SK-N-SH (cell line): ENCODE results near the gene SLC15A2. TPM values are rescaled to one million over a fixed set of nuclear protein-coding genes. Genes with fewer than 3 reads are reported as not detected.

ENCODE experiments used
- CTCF ChIA-PET: fragments of 300-600, 350-600 bp; formaldehyde crosslinking; extraction: SDS; loops from one replicate; lab custom pipeline; 2021; lab: Yijun Ruan, JAX
- POLR2A ChIA-PET: fragments of 350-600 bp; sonication (Branson Sonifier 250); formaldehyde crosslinking; extraction: SDS; loops from one replicate; lab custom pipeline; 2020; ENCODE audit warnings: antibody characterized with exemption, inconsistent platforms; lab: Yijun Ruan, JAX
- DNase-seq: peaks from one replicate; pipeline ENCODE4 v3.0.0; 2012
- H2AFZ ChIP-seq: fragments of 200-600 bp; sonication (generic); 2 replicates; pipeline ENCODE4 v1.8.1; 2016; ENCODE audit warnings: antibody characterized with exemption, mild to moderate bottlenecking, low read depth
- H3F3A ChIP-seq: fragments of 200-600 bp; sonication (generic); replicated peaks from 2 replicates; pipeline ENCODE3; 2016; ENCODE audit warnings: antibody characterized with exemption, mild to moderate bottlenecking; ENCODE audit not compliant: insufficient read depth
- H3K27ac ChIP-seq, 2 experiments: fragments of 200-500 bp in 1 of 2; fragments of 200-600 bp in 1 of 2; sonication (Bioruptor generic) in 1 of 2; sonication (generic), shearing (Covaris generic) in 1 of 2; 2 replicates each; pipeline versions ENCODE4 v1.5.1 to v1.6.1; 2014 to 2016; ENCODE audit warnings: low read depth in 2 of 2, inconsistent platforms in 1 of 2, low read length in 1 of 2, mild to moderate bottlenecking in 1 of 2, mixed read lengths in 1 of 2
- H3K27me3 ChIP-seq: fragments of 200-600 bp; sonication (generic), shearing (Covaris generic); 2 replicates; pipeline ENCODE4 v1.6.1; 2016; ENCODE audit warnings: mixed run types; ENCODE audit not compliant: insufficient read depth
- H3K36me3 ChIP-seq, 2 experiments: fragments of 200-500 bp in 1 of 2; fragments of 200-600 bp in 1 of 2; sonication (Bioruptor generic) in 1 of 2; sonication (generic) in 1 of 2; replicated peaks in 1 of 2; 2 replicates each; pipeline versions ENCODE3 to v1.5.1; 2014 to 2016; ENCODE audit warnings: low read length in 1 of 2, mild to moderate bottlenecking in 1 of 2; ENCODE audit not compliant: insufficient read depth in 2 of 2, control insufficient read depth in 1 of 2
- H3K4me1 ChIP-seq, 2 experiments: fragments of 200-500 bp in 1 of 2; fragments of 200-600 bp in 1 of 2; sonication (Bioruptor generic) in 1 of 2; sonication (generic), shearing (Covaris generic) in 1 of 2; 2 replicates each; pipeline versions ENCODE4 v1.5.1 to v1.6.1; 2014 to 2016; ENCODE audit warnings: low read depth in 1 of 2, low read length in 1 of 2, mixed run types in 1 of 2; ENCODE audit not compliant: insufficient read depth in 2 of 2, control insufficient read depth in 1 of 2
- H3K4me2 ChIP-seq: fragments of 200-600 bp; sonication (generic), shearing (Covaris generic); 2 replicates; pipeline ENCODE4 v1.6.1; 2017; ENCODE audit warnings: mixed run types
- H3K4me3 ChIP-seq, 2 experiments: fragments of 200-500 bp in 1 of 2; fragments of 200-600 bp in 1 of 2; sonication (Bioruptor generic) in 1 of 2; sonication (generic), shearing (Covaris generic) in 1 of 2; 2 replicates each; pipeline versions ENCODE4 v1.5.1 to v1.8.1; 2014 to 2016; ENCODE audit warnings: low read depth in 2 of 2, inconsistent platforms in 1 of 2, low read length in 1 of 2, mild to moderate bottlenecking in 1 of 2, mixed read lengths in 1 of 2, moderate library complexity in 1 of 2
- H3K79me2 ChIP-seq: fragments of 200-600 bp; sonication (generic); 2 replicates; pipeline ENCODE4 v1.8.1; 2017; ENCODE audit warnings: mild to moderate bottlenecking; ENCODE audit not compliant: insufficient read depth
- H3K9ac ChIP-seq: fragments of 200-600 bp; sonication (generic); 2 replicates; pipeline ENCODE4 v1.6.1; 2017; ENCODE audit warnings: mixed run types
- H3K9me2 ChIP-seq: fragments of 200-600 bp; sonication (generic); 2 replicates; pipeline ENCODE4 v1.6.1; 2017; ENCODE audit warnings: mixed run types
- H3K9me3 ChIP-seq: fragments of 200-600 bp; sonication (generic); 2 replicates; pipeline ENCODE4 v1.6.1; 2017; ENCODE audit warnings: mixed run types, mild to moderate bottlenecking, moderate library complexity
- H4K20me1 ChIP-seq: fragments of 200-600 bp; sonication (generic); 2 replicates; pipeline ENCODE4 v1.6.1; 2017; ENCODE audit warnings: mild to moderate bottlenecking, mixed run types; ENCODE audit not compliant: insufficient read depth
- CHD2 ChIP-seq: fragments of 150-350 bp; IDR thresholded peaks from 2 replicates; pipeline ENCODE4 v1.6.1; 2018; ENCODE audit warnings: low read length; ENCODE audit not compliant: partially characterized antibody
- EP300 ChIP-seq, 2 experiments: IDR thresholded peaks; 2 replicates each; pipeline versions ENCODE4 v1.4.0 to v1.6.1; 2012; ENCODE audit warnings: borderline replicate concordance in 1 of 2, low read depth in 1 of 2, low read length in 1 of 2
- FOSL2 ChIP-seq: IDR thresholded peaks from 2 replicates; pipeline ENCODE4 v1.4.0; 2012; ENCODE audit warnings: low read depth, mild to moderate bottlenecking, moderate library complexity, borderline replicate concordance
- FOXM1 ChIP-seq: IDR thresholded peaks from 2 replicates; pipeline ENCODE4 v1.4.0; 2012; ENCODE audit warnings: low read depth, mild to moderate bottlenecking
- GATA2 ChIP-seq: sonication (generic); formaldehyde crosslinking; IDR thresholded peaks from 2 replicates; pipeline ENCODE4 v1.5.0; 2020; ENCODE audit warnings: mild to moderate bottlenecking, missing genetic modification reagents
- MEF2A ChIP-seq: IDR thresholded peaks from 2 replicates; pipeline ENCODE4 v1.4.0; 2012; ENCODE audit warnings: low read depth, borderline replicate concordance
- MXI1 ChIP-seq: IDR thresholded peaks from 2 replicates; pipeline ENCODE4 v1.6.1; 2012; ENCODE audit warnings: mild to moderate bottlenecking, low read depth, low read length, improper control_type of control experiment
- NRF1 ChIP-seq: IDR thresholded peaks from 2 replicates; pipeline ENCODE4 v1.6.1; 2012; ENCODE audit warnings: low read depth, mild to moderate bottlenecking, low read length
- POLR2AphosphoS5 ChIP-seq: IDR thresholded peaks from 2 replicates; pipeline ENCODE4 v1.6.1; 2012; ENCODE audit warnings: low read depth, low read length
- RAD21 ChIP-seq: IDR thresholded peaks from 2 replicates; pipeline ENCODE4 v1.6.1; 2012; ENCODE audit warnings: mild to moderate bottlenecking, low read length
- RFX5 ChIP-seq: IDR thresholded peaks from 2 replicates; pipeline ENCODE4 v1.6.1; 2012; ENCODE audit warnings: mild to moderate bottlenecking, improper control_type of control experiment, low read length
- RXRA ChIP-seq: IDR thresholded peaks from 2 replicates; pipeline ENCODE4 v1.4.0; 2012; ENCODE audit warnings: low read depth, mild to moderate bottlenecking, borderline replicate concordance
- SMC3 ChIP-seq: IDR thresholded peaks from 2 replicates; pipeline ENCODE4 v1.6.1; 2012; ENCODE audit warnings: low read depth, low read length, improper control_type of control experiment
- TCF12 ChIP-seq: IDR thresholded peaks from 2 replicates; pipeline ENCODE4 v1.4.0; 2012
- TEAD4 ChIP-seq: IDR thresholded peaks from 2 replicates; pipeline ENCODE4 v1.4.0; 2012; ENCODE audit warnings: mild to moderate bottlenecking, borderline replicate concordance; ENCODE audit not compliant: insufficient read depth
- USF2 ChIP-seq: fragments of 150-350 bp; IDR thresholded peaks from 2 replicates; pipeline ENCODE4 v1.6.1; 2017; ENCODE audit warnings: antibody characterized with exemption, low read length, low read depth, borderline replicate concordance
- WGBS: methylation state at CpG from one replicate; pipeline ENCODE4 v1.1.6; 2017; ENCODE audit warnings: low lambda C conversion rate; 5-methylcytosine and 5-hydroxymethylcytosine counted together
- polyA plus RNA-seq, 3 experiments: library from polyadenylated mRNA; depleted of rRNA; stranded (reverse); fragments of >200 nt; gene quantifications; 2 replicates each; pipeline ENCODE4 v1.2.3, GENCODE V29; 2012
- TF ChIP-seq, protein P1 (sequence below): IDR thresholded peaks from 2 replicates; pipeline ENCODE4 v1.4.0; 2012; ENCODE audit warnings: low read depth
- TF ChIP-seq, protein P2 (sequence below): IDR thresholded peaks from 2 replicates; pipeline ENCODE4; 2012

SLC15A2 gene
- polyA plus RNA-seq, 1 of the 3 experiments (the other 2 are of a cell fraction): 0.10 TPM

GRCh38 chr3:121871430-121871829 is 22.8 kb upstream of the SLC15A2 start:
- no peak for DNase-seq
- H3K4me1 ChIP-seq: no peaks in the 10 kb centered on the region
- H3K9me2 ChIP-seq: peaks cover 4% of the 10 kb centered on the region; the same call in 1 of the 2 replicates
- H3K27me3 ChIP-seq: no peaks in the 10 kb centered on the region
- no peak overlapping the region for H3K27ac ChIP-seq
- no peak overlapping the region for H2AFZ ChIP-seq
- no peak overlapping the region for H3K4me3 ChIP-seq
- no peak overlapping the region for H3K9ac ChIP-seq
- no peaks in the 10 kb centered on the region for H3K36me3 ChIP-seq
- 47% methylated on average over 1 of the region's 1 CpG for WGBS
- TF ChIP-seq TEAD4 (no peak), TCF12 (no peak), RAD21 (no peak), MXI1 (no peak), POLR2AphosphoS5 (no peak), USF2 (no peak), RXRA (no peak), CHD2 (no peak), FOSL2 (no peak), GATA2 (no peak), SMC3 (no peak), NRF1 (no peak), FOXM1 (no peak)
- TF ChIP-seq, protein P1, sequence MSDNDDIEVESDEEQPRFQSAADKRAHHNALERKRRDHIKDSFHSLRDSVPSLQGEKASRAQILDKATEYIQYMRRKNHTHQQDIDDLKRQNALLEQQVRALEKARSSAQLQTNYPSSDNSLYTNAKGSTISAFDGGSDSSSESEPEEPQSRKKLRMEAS: no peak
- H3K9me3 ChIP-seq: no peaks in the 10 kb centered on the region
- ChIA-PET CTCF (interaction anchor here (0.9 kb wide), 1 partner anchor 12 kb away, joined by 5 read pairs; no protein-coding TSS in a partner anchor), POLR2A (no interaction called here)
- no peak overlapping the region for H3K4me2 ChIP-seq
- no peaks in the 10 kb centered on the region for H3F3A ChIP-seq
- H4K20me1 ChIP-seq: no peaks in the 10 kb centered on the region
- no peaks in the 10 kb centered on the region for H3K79me2 ChIP-seq

DNA sequence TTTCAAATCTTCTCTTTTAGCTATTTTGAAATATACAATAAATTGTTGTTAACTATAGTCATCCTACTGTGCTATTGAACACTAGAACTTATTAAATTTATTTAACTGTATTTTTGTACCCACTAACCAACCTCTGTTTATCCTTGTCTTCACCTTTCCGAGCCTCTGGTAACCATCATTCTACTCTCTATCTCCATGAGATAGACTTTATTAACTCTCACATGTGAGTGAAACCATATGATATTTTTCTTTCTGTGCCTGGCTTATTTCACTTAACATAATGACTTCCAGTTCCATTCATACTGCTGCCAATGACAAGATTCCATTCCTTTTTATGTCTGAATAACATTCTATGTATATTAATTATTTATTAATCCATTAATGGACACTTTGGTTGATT is 15.8 kb upstream of the SLC15A2 start:
- H4K20me1 ChIP-seq: no peaks in the 10 kb centered on the region
- TF ChIP-seq EP300 (IDR thresholded peaks at IDR 0.05; ENCODE audit: borderline replicate concordance in 1 of 2, low read depth in 1 of 2, low read length in 1 of 2) (peak in 1 of 2 experiments; percentile 51; a peak in 1 of 4 replicates), GATA2 (no peak), MEF2A (no peak), RFX5 (no peak)
- TF ChIP-seq, protein P2, sequence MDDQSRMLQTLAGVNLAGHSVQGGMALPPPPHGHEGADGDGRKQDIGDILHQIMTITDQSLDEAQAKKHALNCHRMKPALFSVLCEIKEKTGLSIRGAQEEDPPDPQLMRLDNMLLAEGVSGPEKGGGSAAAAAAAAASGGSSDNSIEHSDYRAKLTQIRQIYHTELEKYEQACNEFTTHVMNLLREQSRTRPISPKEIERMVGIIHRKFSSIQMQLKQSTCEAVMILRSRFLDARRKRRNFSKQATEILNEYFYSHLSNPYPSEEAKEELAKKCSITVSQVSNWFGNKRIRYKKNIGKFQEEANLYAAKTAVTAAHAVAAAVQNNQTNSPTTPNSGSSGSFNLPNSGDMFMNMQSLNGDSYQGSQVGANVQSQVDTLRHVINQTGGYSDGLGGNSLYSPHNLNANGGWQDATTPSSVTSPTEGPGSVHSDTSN: no peak
- TF ChIP-seq, all 33 proteins: peak for 1
- no peak overlapping the region for H3K4me2 ChIP-seq
- no peak overlapping the region for H2AFZ ChIP-seq
- DNase-seq: no peak
- H3K4me1 ChIP-seq: no peaks in the 10 kb centered on the region; a peak in 1 of 4 replicates
- 36% methylated on average over 1 of the region's 1 CpG for WGBS
- no peaks in the 10 kb centered on the region for H3K9me3 ChIP-seq
- H3K9me2 ChIP-seq: no peaks in the 10 kb centered on the region
- H3F3A ChIP-seq: no peaks in the 10 kb centered on the region
- no peak overlapping the region for H3K4me3 ChIP-seq
- no peak overlapping the region for H3K9ac ChIP-seq
- H3K27ac ChIP-seq: no peak overlapping the region
- ChIA-PET POLR2A (no interaction called here), CTCF (no interaction called here)
- H3K36me3 ChIP-seq: no peaks in the 10 kb centered on the region
- H3K27me3 ChIP-seq: no peaks in the 10 kb centered on the region
- H3K79me2 ChIP-seq: no peaks in the 10 kb centered on the region
